Testis (tissue), 3 donors: ENCODE measurements around the gene NACA. TPM values are rescaled to one million over a fixed set of nuclear protein-coding genes. Genes with fewer than 3 reads are reported as not detected.
"Not testable (repeated sequence)": the region's sequence is repeated elsewhere in the genome, so short reads cannot be mapped to it uniquely, and the experiment has no call there.

Experiments used
- DNase-seq: peaks from one replicate; pipeline ENCODE4 v3.0.0-alpha.2; 2019
- H3K27ac ChIP-seq, 2 donors: fragments of 200-600 bp; sonication (generic); one replicate each; pipeline ENCODE4 v1.5.1; 2019
- H3K27me3 ChIP-seq: fragments of 200-600 bp; sonication (generic); one replicate; pipeline ENCODE4 v1.5.1; 2019
- H3K36me3 ChIP-seq: fragments of 200-600 bp; sonication (generic); one replicate; pipeline ENCODE4 v1.5.1; 2017; ENCODE audit warnings: low read depth; ENCODE audit errors: missing control alignments
- H3K4me1 ChIP-seq: fragments of 200-600 bp; sonication (generic); one replicate; pipeline ENCODE4 v1.5.1; 2019
- H3K4me3 ChIP-seq, 2 donors: fragments of 200-600 bp; sonication (generic); one replicate each; pipeline ENCODE4 v1.5.1; 2017 to 2019
- H3K9me3 ChIP-seq: fragments of 200-600 bp; sonication (generic); one replicate; pipeline ENCODE4 v1.5.1; 2017
- POLR2A ChIP-seq: fragments of 450-650 bp; IDR thresholded peaks from one replicate; pipeline ENCODE4 v1.6.1; 2017; ENCODE audit warnings: antibody characterized with exemption, mild to moderate bottlenecking, moderate library complexity
- WGBS, 2 donors: methylation state at CpG; one replicate each; pipeline ENCODE4 v1.1.5; 2018; 5-methylcytosine and 5-hydroxymethylcytosine counted together
- intact Hi-C: fragments of 100-400 bp; cut with DNase I; formaldehyde crosslinking; loops from one replicate; pipeline ENCODE4 v1.15.1; 2023; ENCODE audit warnings: low total_unique reads
- polyA plus RNA-seq: library from polyadenylated mRNA; stranded (reverse); fragments of 350-450 nt; fragmentation: Illumina TruSeq; extraction: RNeasy Lipid Tissue Mini Kit (QIAGEN cat#74804); gene quantifications from one replicate; pipeline ENCODE4 v1.2.3, GENCODE V29; 2014; ENCODE audit warnings: low read depth, low replicate concordance; ENCODE audit not compliant: insufficient read depth
- total RNA-seq, 2 donors: library from RNA; depleted of rRNA; stranded (reverse); fragments of >200 nt; gene quantifications; one replicate each; pipeline ENCODE4 v1.2.3, GENCODE V29; 2016
- TF ChIP-seq, protein P1 (sequence below), 3 experiments: fragments of 450-650 bp in 2 of 3; fragments of 200-600 bp in 1 of 3; sonication (generic) in 1 of 3; IDR thresholded peaks; one replicate each; pipeline ENCODE4 v1.5.1; 2016 to 2019; ENCODE audit warnings: antibody characterized with exemption in 3 of 3, mild to moderate bottlenecking in 2 of 3, moderate library complexity in 1 of 3

NACA gene
- total and polyA plus RNA-seq, 3 donors from 2014 or later, result 431 to 866 (median 696) TPM

DNA sequence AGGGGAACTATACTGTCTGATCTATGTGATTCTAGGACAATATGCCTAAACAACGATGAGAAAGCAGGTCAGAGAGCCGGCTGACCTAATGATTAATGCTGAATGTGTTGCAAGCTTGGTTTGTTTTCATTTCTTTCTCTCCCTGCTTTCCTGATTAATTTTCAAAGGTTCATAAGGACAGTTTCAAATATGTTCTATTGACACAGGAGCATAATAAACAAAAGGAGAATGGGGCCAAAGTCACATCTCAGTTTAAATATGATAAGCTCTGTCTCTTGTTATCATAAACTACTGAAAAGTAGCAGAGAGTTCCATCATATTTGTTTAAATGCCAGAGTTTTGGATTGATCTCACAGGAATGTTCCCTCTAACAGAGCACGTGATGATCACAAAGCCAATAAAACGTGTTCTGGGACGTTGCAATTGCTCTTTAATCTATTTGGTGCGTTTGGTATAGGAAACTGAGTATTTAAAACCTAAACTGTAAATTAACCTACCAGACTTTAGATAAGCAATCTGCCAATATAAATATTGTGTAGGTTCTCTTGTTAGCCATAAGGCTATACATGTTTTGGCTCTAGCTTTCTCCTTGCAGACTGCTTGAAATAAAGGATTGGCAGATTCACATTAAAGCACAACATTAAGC, 34.3 kb upstream of the NACA start:
- no peak overlapping the region for H3K4me3 ChIP-seq
- DNase-seq, result no peak
- H3K27ac ChIP-seq, result peak overlapping the region in 1 of 2 donors; percentile 4
- WGBS, 2 donors, result 35 to 47% methylated on average over 6 of the region's 6 CpGs
- intact Hi-C loops, result loop anchor here (5.0 kb wide), 1 partner anchor 358 kb away; no protein-coding TSS in a partner anchor
- TF ChIP-seq POLR2A, result no peak
- TF ChIP-seq, protein P1, sequence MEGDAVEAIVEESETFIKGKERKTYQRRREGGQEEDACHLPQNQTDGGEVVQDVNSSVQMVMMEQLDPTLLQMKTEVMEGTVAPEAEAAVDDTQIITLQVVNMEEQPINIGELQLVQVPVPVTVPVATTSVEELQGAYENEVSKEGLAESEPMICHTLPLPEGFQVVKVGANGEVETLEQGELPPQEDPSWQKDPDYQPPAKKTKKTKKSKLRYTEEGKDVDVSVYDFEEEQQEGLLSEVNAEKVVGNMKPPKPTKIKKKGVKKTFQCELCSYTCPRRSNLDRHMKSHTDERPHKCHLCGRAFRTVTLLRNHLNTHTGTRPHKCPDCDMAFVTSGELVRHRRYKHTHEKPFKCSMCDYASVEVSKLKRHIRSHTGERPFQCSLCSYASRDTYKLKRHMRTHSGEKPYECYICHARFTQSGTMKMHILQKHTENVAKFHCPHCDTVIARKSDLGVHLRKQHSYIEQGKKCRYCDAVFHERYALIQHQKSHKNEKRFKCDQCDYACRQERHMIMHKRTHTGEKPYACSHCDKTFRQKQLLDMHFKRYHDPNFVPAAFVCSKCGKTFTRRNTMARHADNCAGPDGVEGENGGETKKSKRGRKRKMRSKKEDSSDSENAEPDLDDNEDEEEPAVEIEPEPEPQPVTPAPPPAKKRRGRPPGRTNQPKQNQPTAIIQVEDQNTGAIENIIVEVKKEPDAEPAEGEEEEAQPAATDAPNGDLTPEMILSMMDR (IDR thresholded peaks at IDR 0.05), result no peak
- H3K4me1 ChIP-seq, result no peaks in the 10 kb centered on the region
- no peaks in the 10 kb centered on the region for H3K36me3 ChIP-seq
- H3K9me3 ChIP-seq, result no peaks in the 10 kb centered on the region
- H3K27me3 ChIP-seq, result no peaks in the 10 kb centered on the region

DNA sequence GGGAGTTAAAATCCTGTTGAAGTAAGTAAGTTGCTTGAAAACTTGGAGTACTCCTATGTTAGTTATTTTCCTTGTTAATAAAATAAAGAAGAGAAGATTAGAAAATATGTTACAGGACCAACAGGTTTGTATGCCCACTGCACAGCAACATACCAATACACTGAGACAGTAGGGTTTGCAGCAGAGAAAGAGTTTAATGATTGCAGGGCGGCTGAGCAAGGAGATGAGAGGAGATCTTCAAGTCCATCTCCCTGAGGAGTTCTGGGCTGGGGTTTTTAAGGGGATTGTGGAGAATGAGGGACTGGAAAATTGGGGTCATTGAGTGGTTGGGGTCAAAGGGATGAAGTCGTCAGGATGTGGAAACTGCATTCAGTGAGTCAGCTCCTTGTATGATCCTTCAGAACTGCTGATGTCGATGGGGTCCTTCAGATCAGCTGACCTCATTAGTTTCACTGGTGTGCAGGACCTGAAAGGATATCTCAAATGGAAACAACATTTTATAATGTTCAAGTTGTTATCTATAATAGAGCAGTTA, 33.7 kb upstream of the NACA start:
- no peaks in the 10 kb centered on the region for H3K9me3 ChIP-seq

DNA sequence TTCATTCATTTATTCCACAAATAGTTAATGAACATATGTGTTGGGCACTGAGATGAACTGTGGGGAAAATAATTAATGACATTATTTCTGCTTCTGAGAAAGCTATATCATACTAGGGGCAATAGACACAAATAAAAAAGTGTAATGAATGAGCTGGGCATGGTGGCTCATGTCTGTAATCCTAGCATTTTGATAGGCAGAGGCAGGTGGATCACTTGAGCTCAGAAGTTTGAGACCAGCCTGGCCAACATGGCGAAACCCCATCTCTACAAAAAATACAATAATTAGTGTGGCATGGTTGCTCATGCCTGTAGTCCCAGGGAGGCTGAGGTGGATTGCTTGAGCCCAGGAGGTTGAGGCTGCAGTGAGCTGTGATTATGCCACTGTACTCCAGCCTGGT, 32.9 kb upstream of the NACA start:
- H3K4me3 ChIP-seq, H3K4me1 ChIP-seq, H3K36me3 ChIP-seq, H3K27me3 ChIP-seq, H3K9me3 ChIP-seq, H3K27ac ChIP-seq, DNase-seq: not testable (repeated sequence)
- intact Hi-C loops, result loop anchor here (5.0 kb wide), 1 partner anchor 359 kb away; no protein-coding TSS in a partner anchor
- 88 to 94% methylated on average over 1 of the region's 1 CpG for WGBS, 2 donors

More for the DNA sequence above, 33.7 kb upstream of the NACA start:
- no peak for DNase-seq
- intact Hi-C loops, result loop anchor here (5.0 kb wide), 1 partner anchor 359 kb away; no protein-coding TSS in a partner anchor
- H3K36me3 ChIP-seq, result no peaks in the 10 kb centered on the region
- no peak overlapping the region for H3K4me3 ChIP-seq
- H3K4me1 ChIP-seq, result no peaks in the 10 kb centered on the region
- WGBS, 2 donors, result 68 to 77% methylated on average over 3 of the region's 3 CpGs
- no peaks in the 10 kb centered on the region for H3K27me3 ChIP-seq
- H3K27ac ChIP-seq, result peak overlapping the region in 1 of 2 donors; percentile 4
- TF ChIP-seq POLR2A, result no peak
- TF ChIP-seq, protein P1 (IDR thresholded peaks at IDR 0.05), result no peak

DNA sequence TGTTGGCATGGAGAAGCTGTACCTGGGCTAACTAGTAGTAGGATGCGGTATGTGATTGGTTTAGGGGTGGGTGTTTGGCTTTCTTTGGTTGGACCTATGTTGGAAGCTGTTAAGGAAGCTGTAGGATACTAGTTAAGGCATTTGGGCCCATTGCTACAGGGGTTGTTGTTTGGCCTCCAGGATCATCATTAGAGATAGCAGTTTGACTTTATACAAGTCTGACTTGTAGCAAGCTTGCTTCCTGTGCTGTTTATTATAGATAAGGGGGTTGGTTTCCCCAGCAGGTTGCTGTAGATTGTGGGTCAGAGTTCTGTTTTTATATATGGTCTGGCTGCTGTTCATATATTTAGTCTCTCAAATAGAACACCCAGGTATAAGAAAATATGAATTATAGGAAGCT, 28.5 kb upstream of the NACA start:
- no peak overlapping the region for H3K27ac ChIP-seq
- no peak overlapping the region for H3K4me3 ChIP-seq
- TF ChIP-seq, protein P1 (IDR thresholded peaks at IDR 0.05), result no peak
- TF ChIP-seq POLR2A, result no peak
- 79 to 100% methylated on average over 1 of the region's 1 CpG for WGBS, 2 donors
- no peak for DNase-seq
- H3K4me1 ChIP-seq, result peaks cover 6% of the 10 kb centered on the region
- no peaks in the 10 kb centered on the region for H3K36me3 ChIP-seq
- intact Hi-C loops, result no loop called here
- no peaks in the 10 kb centered on the region for H3K27me3 ChIP-seq
- H3K9me3 ChIP-seq, result no peaks in the 10 kb centered on the region

DNA sequence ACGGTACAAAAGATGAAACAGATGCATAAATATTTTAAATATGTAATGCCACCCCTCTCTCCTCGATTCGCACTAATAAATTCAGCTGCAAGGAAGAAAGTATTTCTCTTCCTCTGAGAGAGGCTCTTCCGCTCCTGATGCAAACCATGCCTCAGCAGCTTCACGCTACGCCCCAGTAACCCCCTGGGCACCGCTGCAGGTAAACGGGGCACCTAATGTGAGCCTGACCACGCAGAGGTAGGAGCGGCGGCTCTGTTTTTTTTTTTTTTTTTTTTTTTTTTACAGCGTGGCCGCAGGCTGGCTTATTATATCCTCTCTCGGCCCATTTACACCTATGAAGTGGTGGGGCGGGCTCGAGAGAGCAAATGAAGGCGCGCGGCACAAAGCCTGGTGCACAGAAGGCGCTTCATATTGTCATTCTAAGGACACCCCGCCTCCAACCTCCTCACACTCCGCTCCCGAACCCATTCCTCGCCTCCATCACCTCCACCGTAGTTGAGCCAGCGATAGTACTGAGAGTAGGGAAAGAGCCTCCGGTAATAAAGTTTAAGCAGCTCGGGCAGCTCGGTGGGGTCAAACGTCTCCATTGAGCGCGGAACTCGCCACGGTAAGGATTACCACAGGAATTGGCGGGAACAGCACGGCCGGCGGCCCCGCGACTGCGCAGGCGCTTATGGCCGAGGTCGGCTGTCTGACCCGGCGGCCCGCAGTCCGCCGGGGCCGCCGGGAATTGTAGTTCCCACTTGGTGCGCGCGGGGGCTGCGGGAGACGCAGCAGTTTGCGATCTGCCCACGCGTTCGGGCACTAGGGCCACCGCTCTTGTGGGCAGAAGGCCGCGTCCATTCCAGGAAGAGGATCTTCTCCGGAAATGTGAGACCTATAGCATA, 26.9 kb upstream of the NACA start, which contains the start of gene PRIM1:
TSS of gene PRIM1 (minus strand) at position 612 of the 887 bp plus-strand sequence. CDS start at position 587, 25 bp downstream.
- no peak for TF ChIP-seq POLR2A
- TF ChIP-seq, protein P1 (IDR thresholded peaks at IDR 0.05), result peak; percentile 6 to 39 (median 33)

DNA sequence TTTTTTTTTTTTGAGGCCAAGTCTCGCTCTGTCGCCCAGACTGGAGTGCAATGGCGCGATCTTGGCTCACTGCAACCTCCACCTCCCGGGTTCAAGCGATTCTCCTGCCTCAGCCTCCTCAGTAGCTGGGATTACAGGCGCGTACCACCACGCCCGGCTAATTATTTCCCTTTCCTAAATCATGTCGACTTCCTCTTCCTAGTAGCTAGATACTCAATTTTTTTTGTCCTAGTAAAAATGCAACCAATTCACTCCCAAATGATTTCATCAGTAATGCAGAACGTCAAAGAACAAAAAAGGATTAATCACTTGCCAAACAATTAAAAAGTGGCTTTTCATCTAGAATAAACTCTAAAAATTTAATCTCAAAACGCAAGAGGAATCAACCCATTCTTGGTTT, 25.5 kb upstream of the NACA start:
- DNase-seq, result not testable (repeated sequence)
- WGBS, 2 donors, result 80% methylated on average over 13 of the region's 13 CpGs

More for the DNA sequence above, 26.9 kb upstream of the NACA start, which contains the start of gene PRIM1:
- WGBS, 2 donors, result 0 to 1% methylated on average over 64 of the region's 64 CpGs
- intact Hi-C loops, result no loop called here
- H3K27ac ChIP-seq, result peak within 1 kb of the TSS; percentile 42 to 66
- H3K4me1 ChIP-seq, result peaks cover 6% of the 10 kb centered on the region
- H3K4me3 ChIP-seq, result peak within 1 kb of the TSS; percentile 65 to 76
- no peaks in the 10 kb centered on the region for H3K27me3 ChIP-seq
- no peaks in the 10 kb centered on the region for H3K36me3 ChIP-seq
- H3K9me3 ChIP-seq, result no peaks in the 10 kb centered on the region
- peak; percentile 91 for DNase-seq

More for the DNA sequence above, 25.5 kb upstream of the NACA start:
- H3K9me3 ChIP-seq, H3K4me1 ChIP-seq, H3K27me3 ChIP-seq, H3K36me3 ChIP-seq, H3K4me3 ChIP-seq, intact Hi-C loops, H3K27ac ChIP-seq: not testable (repeated sequence)
